GM12878 (cell line): Measurements from ENCODE around the gene C1QTNF8. TPM values are rescaled to one million over a fixed set of nuclear protein-coding genes. Genes with fewer than 3 reads are reported as not detected.

Source experiments
- ATAC-seq: fragments of 200-7000 bp; cut with Tn5 transposase; 3 replicates; pipeline ENCODE4 v1.9.1; 2020; ENCODE audit warnings: mild to moderate bottlenecking, moderate library complexity
- BruUV-seq: library from RNA; stranded (reverse); fragments of 400-500 nt; replicated peaks from 2 replicates; lab custom pipeline; 2021; lab: Mats Ljungman, UMichigan
- CTCF ChIA-PET: fragments of 300-600 bp; sonication (Branson Sonifier 250); formaldehyde crosslinking; extraction: SDS; loops from one replicate; lab custom pipeline; 2021; ENCODE audit warnings: inconsistent platforms; lab: Yijun Ruan, JAX
- POLR2A ChIA-PET: fragments of 350-600 bp; formaldehyde crosslinking; extraction: SDS; loops from one replicate; lab custom pipeline; 2021; ENCODE audit warnings: inconsistent platforms; lab: Charles Lee
- RAD21 ChIA-PET: fragments of 300-600 bp; sonication (Branson Sonifier 250); formaldehyde crosslinking; loops from one replicate; lab custom pipeline; 2023; ENCODE audit warnings: antibody characterized with exemption; ENCODE audit not compliant: unreplicated experiment; lab: Charles Lee
- SMC1A ChIA-PET: fragments of 300-600 bp; sonication (Branson Sonifier 250); formaldehyde crosslinking; loops from one replicate; lab custom pipeline; 2023; ENCODE audit not compliant: unreplicated experiment, uncharacterized antibody; lab: Charles Lee
- DNase-seq: peaks from one replicate; pipeline ENCODE4 v3.0.0-alpha.2; 2011; ENCODE audit warnings: low read depth, low spot score
- FAIRE-seq: peaks from 3 replicates; lab custom pipeline; 2011; peaks lifted over from hg19 to GRCh38; lab: Jason Lieb, UNC
- H2AFZ ChIP-seq: 2 replicates; pipeline ENCODE4 v1.6.0; 2011; ENCODE audit warnings: low read depth, low read length, control low read depth; ENCODE audit not compliant: control insufficient read depth
- H3K27ac ChIP-seq: 2 replicates; pipeline ENCODE4 v1.5.1; 2011; ENCODE audit warnings: control low read depth; ENCODE audit not compliant: control insufficient read depth, insufficient read depth
- H3K27me3 ChIP-seq, 2 experiments: replicated peaks in 1 of 2; 2 replicates each; pipeline versions ENCODE4 v1.6.0 to v1.6.1; 2011; ENCODE audit warnings: low read length in 1 of 2; ENCODE audit not compliant: control insufficient read depth in 2 of 2, insufficient read depth in 2 of 2
- H3K36me3 ChIP-seq, 2 experiments: 2 replicates each; pipeline ENCODE4 v1.5.1; 2011; ENCODE audit warnings: low read length in 1 of 2; ENCODE audit not compliant: control insufficient read depth in 2 of 2, insufficient read depth in 2 of 2
- H3K4me1 ChIP-seq: 2 replicates; pipeline ENCODE4 v1.6.1; 2011; ENCODE audit warnings: mild to moderate bottlenecking, low read length, moderate library complexity, mixed read lengths; ENCODE audit not compliant: control insufficient read depth, insufficient read depth
- H3K4me2 ChIP-seq: 2 replicates; pipeline ENCODE4 v1.6.0; 2011; ENCODE audit warnings: control low read depth; ENCODE audit not compliant: control insufficient read depth, insufficient read depth
- H3K4me3 ChIP-seq: fragments of 200-600 bp; sonication (generic); 2 replicates; pipeline ENCODE4 v1.5.1; 2016
- H3K79me2 ChIP-seq: 2 replicates; pipeline ENCODE4 v1.6.0; 2011; ENCODE audit warnings: low read length; ENCODE audit not compliant: control insufficient read depth, insufficient read depth
- H3K9ac ChIP-seq: 2 replicates; pipeline ENCODE4 v1.8.0; 2011; ENCODE audit warnings: low read length, control low read depth, mixed read lengths; ENCODE audit not compliant: control insufficient read depth, insufficient read depth
- H3K9me3 ChIP-seq: replicated peaks from 3 replicates; pipeline ENCODE4 v1.5.1; 2011; ENCODE audit warnings: mild to moderate bottlenecking, low read length; ENCODE audit not compliant: control insufficient read depth, insufficient read depth
- H4K20me1 ChIP-seq: 2 replicates; pipeline ENCODE4 v1.6.0; 2011; ENCODE audit not compliant: control insufficient read depth, insufficient read depth
- LARP7 ChIP-seq: fragments of 450-650 bp; IDR thresholded peaks from 2 replicates; pipeline ENCODE4 v1.6.1; 2017; ENCODE audit warnings: mild to moderate bottlenecking
- NR2F1 ChIP-seq: fragments of 450-650 bp; conservative IDR thresholded peaks from 2 replicates; pipeline ENCODE4 v1.6.1; 2017; ENCODE audit warnings: mild to moderate bottlenecking
- POU2F2 ChIP-seq: IDR thresholded peaks from 3 replicates; pipeline ENCODE4 v1.6.1; 2011; ENCODE audit warnings: low read depth, mild to moderate bottlenecking, low read length, borderline replicate concordance
- SUZ12 ChIP-seq: fragments of 200-600 bp; sonication (generic); IDR thresholded peaks from one replicate; pipeline ENCODE4 v1.6.1; 2018; ENCODE audit warnings: antibody characterized with exemption, mild to moderate bottlenecking; ENCODE audit not compliant: unreplicated experiment
- ZNF207 ChIP-seq: fragments of 450-650 bp; IDR thresholded peaks from 2 replicates; pipeline ENCODE4 v1.6.1; 2014; ENCODE audit warnings: antibody characterized with exemption, mild to moderate bottlenecking, borderline replicate concordance
- WGBS: methylation state at CpG from one replicate; pipeline ENCODE4 v1.1.6; 2016; ENCODE audit warnings: low lambda C conversion rate; ENCODE audit not compliant: insufficient replicate concordance, insufficient coverage; ENCODE audit errors: missing lambda C conversion rate; 5-methylcytosine and 5-hydroxymethylcytosine counted together
- in situ Hi-C: fragments of 300-500 bp; cut with MboI; formaldehyde crosslinking; loops from 9 replicates; pipeline ENCODE4 v1.14.3; 2018; ENCODE audit warnings: mixed read lengths
- intact Hi-C: fragments of 100-400 bp; cut with micrococcal nuclease; formaldehyde crosslinking; loops from one replicate; pipeline ENCODE4 v1.14.2; 2022; ENCODE audit not compliant: unreplicated experiment
- polyA plus RNA-seq, 11 experiments: library from polyadenylated mRNA; depleted of rRNA in 4 of 11; unstranded in 6 of 11; stranded (reverse) in 5 of 11; fragments of >200 nt; fragmentation: Nextera tagmentation in 4 of 11; fragmentation: Illumina TruSeq in 1 of 11; extraction: Ambion mirVana in 4 of 11; extraction: Trizol in 1 of 11; gene quantifications; 1 replicate in 1 of 11; 2 replicates in 10 of 11; pipeline versions ENCODE4 v1.2.1 to v1.2.3, GENCODE V29; 2011 to 2016; ENCODE audit warnings: inconsistent platforms in 2 of 11, missing spikeins in 2 of 11, low read depth in 1 of 11
- total RNA-seq, 4 experiments: library from RNA; depleted of rRNA in 3 of 4; stranded (reverse); fragments of >200 nt in 3 of 4; fragmentation: Illumina TruSeq in 1 of 4; extraction: Trizol in 1 of 4; gene quantifications; 2 replicates each; pipeline versions ENCODE4 v1.2.1 to v1.2.3, GENCODE V29; 2013 to 2021
- TF ChIP-seq, protein P1 (sequence below): fragments of 450-650 bp; formaldehyde crosslinking; IDR thresholded peaks from 2 replicates; pipeline ENCODE4 v1.5.0; 2022; ENCODE audit warnings: mild to moderate bottlenecking, missing genetic modification characterization
- TF ChIP-seq, protein P2 (sequence below): IDR thresholded peaks from 2 replicates; pipeline ENCODE4 v1.6.1; 2012; ENCODE audit warnings: improper control_type of control experiment, low read depth, low read length; ENCODE audit not compliant: insufficient replicate concordance
- TF ChIP-seq, protein P3 (sequence below): fragments of 450-650 bp; IDR thresholded peaks from 2 replicates; pipeline ENCODE4 v1.6.1; 2017; ENCODE audit warnings: low read depth, mild to moderate bottlenecking, moderate library complexity

Gene C1QTNF8
- total and polyA plus RNA-seq, 10 of the 15 experiments (the other 5 are each of a cell fraction or from before 2014, with no cell fraction given) = not detected

DNA sequence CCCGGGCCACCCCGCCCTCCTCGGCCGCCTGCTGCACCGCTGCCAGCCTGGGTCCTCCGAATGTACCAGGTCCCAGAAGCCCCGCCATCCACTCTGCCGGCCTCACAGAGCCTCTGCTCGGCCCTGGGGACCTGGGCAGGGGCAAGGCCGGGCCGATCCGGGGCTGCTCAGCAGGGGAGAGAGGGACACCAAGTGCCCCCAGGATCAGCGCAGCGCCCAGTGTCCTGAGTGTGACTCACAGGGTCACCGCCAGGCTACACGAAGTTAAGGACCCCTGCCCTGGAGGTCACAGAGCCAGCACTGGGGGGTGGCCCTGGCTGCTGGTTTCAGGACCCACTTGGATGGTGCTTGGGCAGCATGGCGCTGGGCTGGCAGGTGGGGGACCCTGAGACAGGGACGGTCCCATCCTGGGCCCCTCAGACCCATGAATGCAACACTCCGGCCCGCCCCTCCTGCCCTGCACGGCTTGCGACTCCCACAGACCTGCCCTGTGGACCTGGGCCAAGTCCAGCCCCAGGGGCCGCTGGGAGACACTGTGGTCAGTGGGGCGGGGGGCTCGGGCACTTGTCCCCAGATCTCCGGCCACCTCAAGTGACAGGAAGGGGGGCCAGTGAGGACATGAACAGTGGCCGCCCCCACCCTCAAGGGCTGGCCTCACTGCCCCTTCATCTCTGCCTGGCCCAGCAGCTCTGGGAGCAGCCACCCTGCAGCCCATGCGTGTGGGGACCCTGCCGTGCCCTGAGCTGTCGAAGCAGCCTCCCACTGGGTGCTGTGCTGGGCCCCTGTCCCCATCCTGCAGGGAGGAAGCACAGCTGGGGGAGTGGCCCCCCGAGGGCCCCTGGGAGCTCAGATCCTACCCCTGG, 46.7 kb downstream of the C1QTNF8 start:
- no TSS peak for BruUV-seq
- Histone ChIP-seq H3K4me1 (no peaks in the 10 kb centered on the region), H3K9me3 (no peaks in the 10 kb centered on the region), H3K27me3 (no peaks in the 10 kb centered on the region), H3K4me2 (no peak overlapping the region), H3K36me3 (no peaks in the 10 kb centered on the region), H3K79me2 (no peaks in the 10 kb centered on the region), H3K9ac (no peak overlapping the region), H4K20me1 (no peaks in the 10 kb centered on the region), H2AFZ (no peak overlapping the region), H3K4me3 (no peak overlapping the region), H3K27ac (no peak overlapping the region)
- intact Hi-C loops = no loop called here
- in situ Hi-C loops = no loop called here
- DNase-seq (no peak), ATAC-seq (no peak), FAIRE-seq (no peak)
- 42% methylated on average over 28 of the region's 31 CpGs for WGBS
- ChIA-PET SMC1A (no interaction called here), RAD21 (no interaction called here), POLR2A (no interaction called here), CTCF (no interaction called here)
- TF ChIP-seq, protein P1, sequence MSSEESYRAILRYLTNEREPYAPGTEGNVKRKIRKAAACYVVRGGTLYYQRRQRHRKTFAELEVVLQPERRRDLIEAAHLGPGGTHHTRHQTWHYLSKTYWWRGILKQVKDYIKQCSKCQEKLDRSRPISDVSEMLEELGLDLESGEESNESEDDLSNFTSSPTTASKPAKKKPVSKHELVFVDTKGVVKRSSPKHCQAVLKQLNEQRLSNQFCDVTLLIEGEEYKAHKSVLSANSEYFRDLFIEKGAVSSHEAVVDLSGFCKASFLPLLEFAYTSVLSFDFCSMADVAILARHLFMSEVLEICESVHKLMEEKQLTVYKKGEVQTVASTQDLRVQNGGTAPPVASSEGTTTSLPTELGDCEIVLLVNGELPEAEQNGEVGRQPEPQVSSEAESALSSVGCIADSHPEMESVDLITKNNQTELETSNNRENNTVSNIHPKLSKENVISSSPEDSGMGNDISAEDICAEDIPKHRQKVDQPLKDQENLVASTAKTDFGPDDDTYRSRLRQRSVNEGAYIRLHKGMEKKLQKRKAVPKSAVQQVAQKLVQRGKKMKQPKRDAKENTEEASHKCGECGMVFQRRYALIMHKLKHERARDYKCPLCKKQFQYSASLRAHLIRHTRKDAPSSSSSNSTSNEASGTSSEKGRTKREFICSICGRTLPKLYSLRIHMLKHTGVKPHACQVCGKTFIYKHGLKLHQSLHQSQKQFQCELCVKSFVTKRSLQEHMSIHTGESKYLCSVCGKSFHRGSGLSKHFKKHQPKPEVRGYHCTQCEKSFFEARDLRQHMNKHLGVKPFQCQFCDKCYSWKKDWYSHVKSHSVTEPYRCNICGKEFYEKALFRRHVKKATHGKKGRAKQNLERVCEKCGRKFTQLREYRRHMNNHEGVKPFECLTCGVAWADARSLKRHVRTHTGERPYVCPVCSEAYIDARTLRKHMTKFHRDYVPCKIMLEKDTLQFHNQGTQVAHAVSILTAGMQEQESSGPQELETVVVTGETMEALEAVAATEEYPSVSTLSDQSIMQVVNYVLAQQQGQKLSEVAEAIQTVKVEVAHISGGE (CRISPR knock-in tag) = no peak
- no peak for TF ChIP-seq POU2F2
- TF ChIP-seq, protein P2, sequence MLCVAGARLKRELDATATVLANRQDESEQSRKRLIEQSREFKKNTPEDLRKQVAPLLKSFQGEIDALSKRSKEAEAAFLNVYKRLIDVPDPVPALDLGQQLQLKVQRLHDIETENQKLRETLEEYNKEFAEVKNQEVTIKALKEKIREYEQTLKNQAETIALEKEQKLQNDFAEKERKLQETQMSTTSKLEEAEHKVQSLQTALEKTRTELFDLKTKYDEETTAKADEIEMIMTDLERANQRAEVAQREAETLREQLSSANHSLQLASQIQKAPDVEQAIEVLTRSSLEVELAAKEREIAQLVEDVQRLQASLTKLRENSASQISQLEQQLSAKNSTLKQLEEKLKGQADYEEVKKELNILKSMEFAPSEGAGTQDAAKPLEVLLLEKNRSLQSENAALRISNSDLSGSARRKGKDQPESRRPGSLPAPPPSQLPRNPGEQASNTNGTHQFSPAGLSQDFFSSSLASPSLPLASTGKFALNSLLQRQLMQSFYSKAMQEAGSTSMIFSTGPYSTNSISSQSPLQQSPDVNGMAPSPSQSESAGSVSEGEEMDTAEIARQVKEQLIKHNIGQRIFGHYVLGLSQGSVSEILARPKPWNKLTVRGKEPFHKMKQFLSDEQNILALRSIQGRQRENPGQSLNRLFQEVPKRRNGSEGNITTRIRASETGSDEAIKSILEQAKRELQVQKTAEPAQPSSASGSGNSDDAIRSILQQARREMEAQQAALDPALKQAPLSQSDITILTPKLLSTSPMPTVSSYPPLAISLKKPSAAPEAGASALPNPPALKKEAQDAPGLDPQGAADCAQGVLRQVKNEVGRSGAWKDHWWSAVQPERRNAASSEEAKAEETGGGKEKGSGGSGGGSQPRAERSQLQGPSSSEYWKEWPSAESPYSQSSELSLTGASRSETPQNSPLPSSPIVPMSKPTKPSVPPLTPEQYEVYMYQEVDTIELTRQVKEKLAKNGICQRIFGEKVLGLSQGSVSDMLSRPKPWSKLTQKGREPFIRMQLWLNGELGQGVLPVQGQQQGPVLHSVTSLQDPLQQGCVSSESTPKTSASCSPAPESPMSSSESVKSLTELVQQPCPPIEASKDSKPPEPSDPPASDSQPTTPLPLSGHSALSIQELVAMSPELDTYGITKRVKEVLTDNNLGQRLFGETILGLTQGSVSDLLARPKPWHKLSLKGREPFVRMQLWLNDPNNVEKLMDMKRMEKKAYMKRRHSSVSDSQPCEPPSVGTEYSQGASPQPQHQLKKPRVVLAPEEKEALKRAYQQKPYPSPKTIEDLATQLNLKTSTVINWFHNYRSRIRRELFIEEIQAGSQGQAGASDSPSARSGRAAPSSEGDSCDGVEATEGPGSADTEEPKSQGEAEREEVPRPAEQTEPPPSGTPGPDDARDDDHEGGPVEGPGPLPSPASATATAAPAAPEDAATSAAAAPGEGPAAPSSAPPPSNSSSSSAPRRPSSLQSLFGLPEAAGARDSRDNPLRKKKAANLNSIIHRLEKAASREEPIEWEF = no peak
- TF ChIP-seq, protein P3, sequence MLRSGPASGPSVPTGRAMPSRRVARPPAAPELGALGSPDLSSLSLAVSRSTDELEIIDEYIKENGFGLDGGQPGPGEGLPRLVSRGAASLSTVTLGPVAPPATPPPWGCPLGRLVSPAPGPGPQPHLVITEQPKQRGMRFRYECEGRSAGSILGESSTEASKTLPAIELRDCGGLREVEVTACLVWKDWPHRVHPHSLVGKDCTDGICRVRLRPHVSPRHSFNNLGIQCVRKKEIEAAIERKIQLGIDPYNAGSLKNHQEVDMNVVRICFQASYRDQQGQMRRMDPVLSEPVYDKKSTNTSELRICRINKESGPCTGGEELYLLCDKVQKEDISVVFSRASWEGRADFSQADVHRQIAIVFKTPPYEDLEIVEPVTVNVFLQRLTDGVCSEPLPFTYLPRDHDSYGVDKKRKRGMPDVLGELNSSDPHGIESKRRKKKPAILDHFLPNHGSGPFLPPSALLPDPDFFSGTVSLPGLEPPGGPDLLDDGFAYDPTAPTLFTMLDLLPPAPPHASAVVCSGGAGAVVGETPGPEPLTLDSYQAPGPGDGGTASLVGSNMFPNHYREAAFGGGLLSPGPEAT = no peak
- no peak for TF ChIP-seq LARP7
- no peak for TF ChIP-seq ZNF207
- no peak for TF ChIP-seq SUZ12
- TF ChIP-seq NR2F1 = no peak
